HL-60/S4 treated with phorbol 12-myristate 13-acetate at 8.2 ng/mL for 4 days and 3 days (cell line): ENCODE data around the gene CKMT2.

ENCODE experiments used
- in situ Hi-C: fragments of 300-500 bp; cut with MboI; formaldehyde crosslinking; loops from 2 replicates; pipeline ENCODE4 v1.15.0; 2022; ENCODE audit warnings: low sequenced_read_pairs

The CKMT2 gene

DNA sequence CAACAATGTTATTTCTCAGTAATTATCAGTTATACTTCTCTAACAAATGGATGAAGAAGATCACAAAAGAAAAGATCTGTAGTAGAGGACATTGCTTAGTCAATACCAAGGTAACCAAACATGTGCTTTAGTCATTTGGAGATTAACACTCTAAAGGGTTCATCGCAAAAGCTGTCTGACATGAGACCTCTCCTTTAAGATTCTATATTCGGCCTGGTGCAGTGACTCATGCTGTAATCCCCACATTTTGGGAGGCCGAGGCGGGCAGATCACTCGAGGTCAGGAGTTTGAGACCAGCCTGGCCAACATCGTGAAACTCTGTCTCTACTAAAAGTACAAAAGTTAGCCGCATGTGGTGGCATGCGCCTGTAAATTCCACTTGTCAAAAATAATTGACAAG, 18.3 kb upstream of the CKMT2 start:
- in situ Hi-C loops: no loop called here

- in situ Hi-C loops: no loop called here
Observed at GRCh38 chr5:81216152-81216551, 17.0 kb upstream of the CKMT2 start.

GRCh38 chr5:81219389-81219788, 13.7 kb upstream of the CKMT2 start:
- in situ Hi-C loops: no loop called here

DNA sequence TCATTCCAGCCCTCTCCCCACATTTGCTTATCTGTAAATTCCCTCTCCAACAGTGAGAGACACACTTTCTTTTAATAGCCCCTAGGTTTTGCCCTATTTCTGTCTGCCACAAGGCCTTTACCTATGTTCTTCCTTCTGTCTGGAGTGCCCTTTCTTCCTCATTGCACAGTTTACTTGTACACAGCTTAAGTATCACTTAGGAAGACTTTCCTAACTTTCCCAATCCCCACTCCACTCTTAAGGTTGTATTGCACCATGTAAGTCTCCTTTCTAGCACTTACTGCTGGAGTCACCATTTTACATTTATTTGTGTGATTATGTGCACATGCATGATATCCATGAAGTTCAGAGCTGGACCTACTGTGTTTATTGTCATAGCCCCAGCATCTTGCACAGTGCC, 10.8 kb upstream of the CKMT2 start:
- in situ Hi-C loops: no loop called here

DNA sequence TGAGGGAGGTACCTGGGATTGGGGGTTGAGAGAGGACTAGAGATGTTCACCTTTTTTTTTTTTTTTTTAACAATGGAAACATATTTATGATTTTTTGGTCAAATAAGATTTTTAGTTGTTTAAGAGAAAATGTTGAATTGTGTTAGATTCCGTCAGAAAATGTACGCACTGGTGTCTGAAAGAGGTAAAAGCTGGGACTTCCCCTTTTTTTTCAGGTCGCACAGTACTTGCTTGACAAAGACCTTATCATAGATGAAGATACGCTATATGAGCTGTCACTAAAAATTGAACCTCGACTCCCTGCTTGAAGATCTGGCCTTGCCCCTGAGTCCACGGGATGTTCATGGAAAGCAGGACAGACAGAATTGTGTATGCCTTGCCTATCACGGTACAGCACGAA, 7.7 kb upstream of the CKMT2 start:
- in situ Hi-C loops: no loop called here

DNA sequence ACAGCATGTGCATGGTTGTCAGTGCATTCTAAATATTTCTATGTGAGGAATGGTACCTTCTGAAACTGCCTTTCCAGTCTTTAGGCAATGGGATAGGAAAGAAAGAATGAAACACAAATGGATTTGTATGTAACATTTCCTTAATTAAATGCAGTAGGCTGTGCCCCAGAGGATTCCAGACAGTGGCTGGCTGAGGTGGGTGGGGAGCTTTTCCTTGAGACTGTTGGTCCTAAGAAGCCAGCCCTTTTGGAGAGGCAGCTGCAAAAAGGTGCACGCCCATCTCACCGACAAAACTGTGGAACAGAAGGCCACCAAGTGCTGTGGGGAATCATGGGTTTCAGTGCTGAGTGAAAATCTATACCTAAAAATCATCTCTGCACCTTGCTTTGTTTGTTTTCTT, 6.8 kb upstream of the CKMT2 start:
- in situ Hi-C loops: no loop called here

- in situ Hi-C loops: no loop called here
Observed at GRCh38 chr5:81226949-81227348, 6.2 kb upstream of the CKMT2 start.

- in situ Hi-C loops: no loop called here
Observed at GRCh38 chr5:81228084-81228483, 5.0 kb upstream of the CKMT2 start.

- in situ Hi-C loops: no loop called here
Observed at GRCh38 chr5:81230416-81230815, 2.7 kb upstream of the CKMT2 start.

- in situ Hi-C loops: no loop called here
Observed at GRCh38 chr5:81232464-81233079, 550 bp upstream of the CKMT2 start.

- in situ Hi-C loops: no loop called here
Observed at GRCh38 chr5:81234299-81234698, 1.2 kb downstream of the CKMT2 start.

- in situ Hi-C loops: no loop called here
Observed at GRCh38 chr5:81234801-81235200, 1.7 kb downstream of the CKMT2 start.

- in situ Hi-C loops: no loop called here
Observed at GRCh38 chr5:81235287-81236072, 2.4 kb downstream of the CKMT2 start.

- in situ Hi-C loops: no loop called here
Observed at GRCh38 chr5:81238460-81238859, 5.3 kb downstream of the CKMT2 start.

DNA sequence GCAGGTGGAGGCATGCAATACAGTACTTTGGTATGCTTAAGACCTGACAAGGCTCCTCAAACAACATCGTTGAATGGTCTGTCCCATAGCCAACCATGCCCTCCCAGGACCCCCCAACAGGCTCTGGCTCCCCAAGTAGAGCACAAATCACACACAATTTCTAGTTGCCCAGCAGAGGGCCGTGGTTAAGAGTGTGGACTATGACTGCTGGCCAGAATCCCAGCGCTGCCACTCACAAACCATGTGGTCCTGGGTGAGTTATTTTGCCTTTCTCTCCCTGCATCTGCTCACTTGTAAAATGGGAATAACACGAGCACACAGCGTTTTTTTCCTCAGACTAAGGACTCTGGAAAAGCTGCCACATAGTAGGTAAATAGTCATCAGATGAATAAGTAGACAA, 6.5 kb downstream of the CKMT2 start:
- in situ Hi-C loops: no loop called here

- in situ Hi-C loops: no loop called here
Observed at GRCh38 chr5:81241001-81241400, 7.9 kb downstream of the CKMT2 start.

DNA sequence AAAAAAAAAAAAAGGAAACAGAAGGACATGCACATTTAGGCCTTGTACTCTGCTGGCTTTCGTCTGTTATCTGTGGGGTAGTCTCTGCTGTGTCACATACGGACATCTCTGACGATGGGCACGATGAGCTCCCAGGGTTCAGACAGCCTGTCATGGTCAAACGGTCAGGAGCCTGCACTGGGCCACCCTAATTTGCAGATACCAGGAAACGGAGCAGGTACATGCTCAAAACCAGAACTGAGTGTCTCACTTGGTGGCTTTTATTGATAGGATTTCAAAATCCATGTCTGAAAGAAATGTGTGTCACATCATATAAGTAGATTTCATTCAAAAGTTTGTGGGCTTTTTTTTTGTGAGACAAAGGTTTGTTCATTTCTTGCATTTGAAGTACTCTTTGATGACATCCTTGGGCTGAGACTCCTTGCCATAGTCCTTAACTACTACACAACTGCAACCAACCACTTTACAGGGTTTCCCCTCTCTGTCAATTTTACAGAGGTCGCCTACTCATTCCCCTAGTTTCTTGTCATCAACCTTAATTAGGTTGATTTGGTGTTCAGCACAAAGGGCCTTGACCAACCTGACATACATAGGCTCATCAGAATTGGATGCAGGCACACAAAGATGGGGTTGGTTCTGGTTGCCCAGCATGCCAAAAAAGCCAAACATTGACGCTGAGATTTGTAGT, 9.0 kb downstream of the CKMT2 start:
- in situ Hi-C loops: no loop called here

DNA sequence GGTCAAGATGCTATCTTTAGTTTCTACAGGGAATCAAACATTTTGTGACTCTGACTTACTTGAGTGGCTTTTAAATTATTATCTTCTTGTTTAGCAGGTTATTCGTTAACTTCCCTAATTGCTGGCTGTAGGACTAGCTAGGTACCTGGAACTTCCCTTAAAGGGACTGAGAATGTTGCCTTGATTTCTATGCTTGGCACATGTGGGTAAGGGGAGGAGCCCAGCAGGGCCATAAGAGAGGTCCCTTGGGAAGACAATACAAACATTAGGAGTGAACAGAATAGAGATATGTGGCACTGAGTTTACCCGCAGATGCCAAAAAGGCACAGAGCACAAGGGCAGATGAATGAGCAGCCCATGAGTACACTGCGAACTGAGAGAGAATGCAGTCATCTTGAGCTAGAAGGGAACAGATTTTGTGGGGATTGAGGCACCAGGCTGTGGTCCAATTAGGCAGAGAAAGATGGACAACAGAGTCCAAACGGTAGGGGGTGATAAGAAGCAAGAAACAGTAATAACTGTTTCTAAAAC, 9.8 kb downstream of the CKMT2 start:
- in situ Hi-C loops: no loop called here

- in situ Hi-C loops: no loop called here
Observed at GRCh38 chr5:81244451-81244850, 11.3 kb downstream of the CKMT2 start.

DNA sequence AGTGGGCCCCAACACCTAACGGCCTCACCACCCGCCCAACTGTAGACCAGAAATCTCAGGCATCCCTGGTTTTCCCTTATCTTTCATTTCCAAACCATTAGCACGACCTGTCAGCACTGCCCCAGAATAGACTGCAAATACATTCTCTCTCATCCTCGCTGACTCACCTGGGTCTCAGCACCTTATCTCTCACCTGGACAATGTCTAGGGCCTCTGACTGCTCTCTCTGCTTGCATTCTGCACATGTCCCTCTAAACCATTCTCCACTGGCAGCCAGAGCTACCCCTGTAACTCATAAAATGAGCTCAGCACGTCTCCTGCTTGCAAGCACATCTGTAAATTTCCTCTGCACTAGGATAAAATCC, 12.7 kb downstream of the CKMT2 start:
- in situ Hi-C loops: no loop called here

DNA sequence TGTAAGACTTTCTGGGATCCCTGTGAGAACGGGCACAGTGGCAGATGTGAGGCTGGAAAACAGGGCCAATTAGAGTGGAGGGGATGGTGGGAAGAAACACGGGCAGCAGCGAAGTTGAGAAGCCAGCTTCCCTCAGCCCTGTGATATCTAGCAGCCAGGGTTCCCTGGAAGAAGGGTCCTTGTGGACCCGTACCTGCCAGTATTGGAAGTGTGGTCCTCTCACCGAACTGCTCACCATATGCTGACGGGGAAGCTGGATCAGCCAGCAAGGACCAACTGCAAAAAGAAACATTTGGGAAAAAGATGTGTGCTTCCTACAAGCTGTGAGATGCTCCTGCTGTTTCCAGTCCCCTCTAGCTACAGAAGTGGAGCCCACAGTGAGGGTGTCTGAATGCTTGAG, 13.6 kb downstream of the CKMT2 start:
- in situ Hi-C loops: no loop called here

DNA sequence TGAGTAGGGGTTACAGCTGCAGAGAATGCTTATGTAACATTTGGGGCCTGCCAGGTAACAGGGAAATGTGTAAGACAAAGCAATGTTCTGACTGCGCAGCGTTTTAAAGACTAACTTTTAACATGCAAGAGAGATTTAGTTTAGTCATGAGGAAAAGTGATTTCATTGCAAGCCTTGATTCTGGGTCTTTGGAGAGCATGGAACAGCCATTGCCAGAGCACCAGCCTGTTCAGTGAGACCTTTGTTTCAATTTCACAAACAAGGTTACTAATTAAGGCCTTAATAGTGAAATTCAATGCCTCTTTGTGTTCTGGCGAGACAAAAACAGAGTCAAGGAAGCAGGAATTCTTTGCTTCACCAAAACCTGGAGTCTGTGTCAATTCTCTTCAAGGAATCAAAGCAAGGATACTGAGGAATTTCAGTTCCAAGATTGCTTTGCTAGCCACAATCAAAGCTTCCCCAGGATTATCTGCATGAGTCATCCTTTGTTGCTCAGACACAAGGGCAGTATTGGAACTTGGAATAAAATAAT, 14.4 kb downstream of the CKMT2 start:
- in situ Hi-C loops: no loop called here
